Measurements from ENCODE around the gene ANKDD1A. TPM values are rescaled to one million over a fixed set of nuclear protein-coding genes. Genes with fewer than 3 reads are reported as not detected.

Gene ANKDD1A
- total RNA-seq, 4 donors from 2014 or later: 0.45 to 7.8 (median 2.4) TPM

- WGBS, 2 donors: 84 to 96% methylated on average over 3 to 6 of the region's 6 CpGs
- Histone ChIP-seq H3K9me3 (no peaks in the 10 kb centered on the region), H3K4me3 (no peak overlapping the region), H3K27me3 (no peaks in the 10 kb centered on the region), H3K36me3 (peaks cover 18 to 99% (median 67%) of the 10 kb centered on the region in 3 donors), H3K4me1 (no peaks in the 10 kb centered on the region), H3K27ac (no peak overlapping the region)
- intact Hi-C loops (cut with DNase I): no loop called here
- no peak for DNase-seq
- TF ChIP-seq CTCF (IDR thresholded peaks at IDR 0.05): no peak
- TF ChIP-seq POLR2A (IDR thresholded peaks at IDR 0.05): no peak
Observed at GRCh38 chr15:64960153-64960552, 48.5 kb downstream of the ANKDD1A start.

- DNase-seq: no peak
- Histone ChIP-seq H3K4me3 (no peak overlapping the region), H3K27me3 (no peaks in the 10 kb centered on the region), H3K4me1 (no peaks in the 10 kb centered on the region), H3K27ac (no peak overlapping the region), H3K9me3 (no peaks in the 10 kb centered on the region), H3K36me3 (peaks cover 22 to 98% (median 67%) of the 10 kb centered on the region in 3 donors)
- TF ChIP-seq CTCF (IDR thresholded peaks at IDR 0.05): no peak
- no peak for TF ChIP-seq POLR2A (IDR thresholded peaks at IDR 0.05)
- intact Hi-C loops (cut with DNase I): no loop called here
- 91 to 97% methylated on average over 5 of the region's 5 CpGs for WGBS, 2 donors
Observed at GRCh38 chr15:64961013-64961412, 49.3 kb downstream of the ANKDD1A start.

GRCh38 chr15:64969401-64969800 lies 57.7 kb downstream of the ANKDD1A start:
- WGBS, 2 donors: 93% methylated on average over 1 of the region's 1 CpG
- TF ChIP-seq POLR2A (IDR thresholded peaks at IDR 0.05): no peak
- TF ChIP-seq CTCF (IDR thresholded peaks at IDR 0.05): no peak
- peaks cover 18 to 96% (median 28%) of the 10 kb centered on the region in 3 donors for H3K36me3 ChIP-seq

GRCh38 chr15:64970698-64971097 lies 59.0 kb downstream of the ANKDD1A start:
- no peak for DNase-seq
- no peak for TF ChIP-seq CTCF (IDR thresholded peaks at IDR 0.05)
- no peak for TF ChIP-seq POLR2A (IDR thresholded peaks at IDR 0.05)
- Histone ChIP-seq H3K27me3 (no peaks in the 10 kb centered on the region), H3K9me3 (no peaks in the 10 kb centered on the region), H3K4me3 (no peak overlapping the region), H3K27ac (no peak overlapping the region), H3K4me1 (no peaks in the 10 kb centered on the region), H3K36me3 (peaks cover 8 to 96% (median 21%) of the 10 kb centered on the region in 3 donors)
- WGBS, 2 donors: 86 to 94% methylated on average over 7 of the region's 7 CpGs
- intact Hi-C loops (cut with DNase I): no loop called here

More at GRCh38 chr15:64969401-64969800, 57.7 kb downstream of the ANKDD1A start:
- Histone ChIP-seq H3K4me3 (no peak overlapping the region), H3K4me1 (no peaks in the 10 kb centered on the region), H3K27ac (no peak overlapping the region), H3K27me3 (no peaks in the 10 kb centered on the region), H3K9me3 (no peaks in the 10 kb centered on the region)
- intact Hi-C loops (cut with DNase I): no loop called here
- no peak for DNase-seq

- no peak overlapping the region for H3K27ac ChIP-seq
- TF ChIP-seq POLR2A (IDR thresholded peaks at IDR 0.05): no peak
- TF ChIP-seq CTCF (IDR thresholded peaks at IDR 0.05): no peak
- WGBS, 2 donors: 84 to 94% methylated on average over 5 of the region's 5 CpGs
- peaks cover 15 to 100% (median 26%) of the 10 kb centered on the region in 3 donors for H3K36me3 ChIP-seq
- intact Hi-C loops (cut with DNase I): no loop called here
- H3K9me3 ChIP-seq: no peaks in the 10 kb centered on the region
- DNase-seq: no peak
- no peak overlapping the region for H3K4me3 ChIP-seq
- H3K4me1 ChIP-seq: no peaks in the 10 kb centered on the region
- H3K27me3 ChIP-seq: no peaks in the 10 kb centered on the region
Observed at GRCh38 chr15:64975390-64975789, 63.7 kb downstream of the ANKDD1A start.

Measured in esophagus squamous epithelium (tissue), 5 donors.